HG03520 (cell line): ENCODE results near the gene H2BK1.

Experiments used
- ATAC-seq: cut with Tn5 transposase; IDR thresholded peaks from one replicate; pipeline ENCODE4 v1.9.1; 2021; ENCODE audit warnings: mild to moderate bottlenecking, moderate library complexity; ENCODE audit not compliant: unreplicated experiment

H2BK1 gene

GRCh38 chr7:151232917-151233701 is 22.8 kb upstream of the H2BK1 start:
- ATAC-seq: no peak

- ATAC-seq: peak; percentile 94
Observed at GRCh38 chr7:151232091-151232916, 22.0 kb upstream of the H2BK1 start, which contains the start of gene CHPF2. CHPF2 (plus strand) TSS chr7:151232483; CDS start chr7:151234012, 1,529 bp downstream.

- ATAC-seq: no peak
Observed at GRCh38 chr7:151231080-151231479, 20.8 kb upstream of the H2BK1 start.

- no peak for ATAC-seq
Observed at GRCh38 chr7:151229249-151229648, 19.0 kb upstream of the H2BK1 start.

- no peak for ATAC-seq
Observed at GRCh38 chr7:151228024-151228866, 18.0 kb upstream of the H2BK1 start.

GRCh38 chr7:151226875-151227782 is 16.8 kb upstream of the H2BK1 start, which contains the start of gene ABCF2:
ABCF2 (minus strand) TSS chr7:151227205; CDS start chr7:151226458, 747 bp downstream.
- peak; percentile 98 for ATAC-seq

- ATAC-seq: no peak
Observed at GRCh38 chr7:151226560-151226874, 16.2 kb upstream of the H2BK1 start.

GRCh38 chr7:151225948-151226510 is 15.7 kb upstream of the H2BK1 start:
- no peak for ATAC-seq

GRCh38 chr7:151223728-151224127 is 13.4 kb upstream of the H2BK1 start:
- no peak for ATAC-seq

- ATAC-seq: no peak
Observed at GRCh38 chr7:151218170-151218569, 7.9 kb upstream of the H2BK1 start.

GRCh38 chr7:151215396-151215795 is 5.1 kb upstream of the H2BK1 start:
- ATAC-seq: no peak

GRCh38 chr7:151213826-151214225 is 3.5 kb upstream of the H2BK1 start:
- no peak for ATAC-seq

GRCh38 chr7:151212626-151213025 is 2.3 kb upstream of the H2BK1 start:
- ATAC-seq: no peak

- ATAC-seq: no peak
Observed at GRCh38 chr7:151211155-151211772, 976 bp upstream of the H2BK1 start.

GRCh38 chr7:151209588-151209987 is 700 bp downstream of the H2BK1 start:
- no peak for ATAC-seq

GRCh38 chr7:151208253-151208862 is 1.9 kb downstream of the H2BK1 start:
- ATAC-seq: no peak

- no peak for ATAC-seq
Observed at GRCh38 chr7:151207804-151208203, 2.5 kb downstream of the H2BK1 start.

GRCh38 chr7:151207315-151207714 is 3.0 kb downstream of the H2BK1 start:
- ATAC-seq: no peak

- ATAC-seq: no peak
Observed at GRCh38 chr7:151206914-151207313, 3.4 kb downstream of the H2BK1 start.
